Endothelial cell (in vitro differentiated cells): ENCODE measurements around the gene CLEC17A. TPM values are rescaled to one million over a fixed set of nuclear protein-coding genes. Genes with fewer than 3 reads are reported as not detected.
"Not testable (repeated sequence)": the region's sequence is repeated elsewhere in the genome, so short reads cannot be mapped to it uniquely, and the experiment has no call there.

Source experiments
- DNase-seq: peaks from one replicate; pipeline ENCODE4 v3.0.0; 2021; ENCODE audit warnings: low spot score
- H3K27ac Mint-ChIP-seq: one replicate; pipeline ENCODE4 v1.8.0; 2021; ENCODE audit warnings: mixed read lengths, inconsistent platforms; ENCODE audit not compliant: unreplicated experiment
- H3K27me3 Mint-ChIP-seq: one replicate; pipeline ENCODE4 v1.8.0; 2021; ENCODE audit warnings: mild to moderate bottlenecking, moderate library complexity, mixed read lengths, inconsistent platforms; ENCODE audit not compliant: unreplicated experiment
- H3K36me3 Mint-ChIP-seq: one replicate; pipeline ENCODE4 v1.8.0; 2021; ENCODE audit warnings: mild to moderate bottlenecking, low read depth, mixed read lengths, inconsistent platforms; ENCODE audit not compliant: unreplicated experiment
- H3K4me1 Mint-ChIP-seq: one replicate; pipeline ENCODE4 v1.8.0; 2021; ENCODE audit warnings: mild to moderate bottlenecking, mixed read lengths, inconsistent platforms; ENCODE audit not compliant: unreplicated experiment
- H3K4me3 Mint-ChIP-seq: one replicate; pipeline ENCODE4 v1.8.0; 2021; ENCODE audit warnings: mild to moderate bottlenecking, mixed read lengths, inconsistent platforms; ENCODE audit not compliant: unreplicated experiment
- H3K9me3 Mint-ChIP-seq: one replicate; pipeline ENCODE4 v1.8.0; 2021; ENCODE audit warnings: mixed read lengths, inconsistent platforms; ENCODE audit not compliant: unreplicated experiment
- CTCF ChIP-seq: fragments of 200-600 bp; sonication (generic); IDR thresholded peaks from one replicate; pipeline ENCODE4 v1.5.0; 2021; ENCODE audit warnings: antibody characterized with exemption; ENCODE audit not compliant: unreplicated experiment
- total RNA-seq: library from RNA; stranded (reverse); fragmentation: NEBNext Ultra II Directional; extraction: Animal tissue kit (Norgen Biotek cat#: 25700); gene quantifications from one replicate; pipeline ENCODE4 v1.2.1, GENCODE V29; 2021; ENCODE audit not compliant: unreplicated experiment

CLEC17A gene
- total RNA-seq, 1 donor from 2014 or later, result not detected

- DNase-seq, result no peak
- Mint-ChIP-seq H3K4me1 (no peaks in the 10 kb centered on the region), H3K27ac (no peak overlapping the region), H3K36me3 (no peaks in the 10 kb centered on the region), H3K27me3 (peaks cover 2% of the 10 kb centered on the region), H3K9me3 (peaks cover 16% of the 10 kb centered on the region), H3K4me3 (no peak overlapping the region)
- TF ChIP-seq CTCF, result no peak
Measured at GRCh38 chr19:14603990-14604387, 21.1 kb downstream of the CLEC17A start.

GRCh38 chr19:14606627-14607026 is 23.7 kb downstream of the CLEC17A start:
- Mint-ChIP-seq H3K9me3 (peaks cover 12% of the 10 kb centered on the region), H3K36me3 (peaks cover 4% of the 10 kb centered on the region), H3K27me3 (peaks cover 2% of the 10 kb centered on the region), H3K27ac (no peak overlapping the region), H3K4me1 (no peaks in the 10 kb centered on the region), H3K4me3 (no peak overlapping the region)
- DNase-seq, result no peak
- TF ChIP-seq CTCF, result no peak

GRCh38 chr19:14611051-14611450 is 28.2 kb downstream of the CLEC17A start:
- Mint-ChIP-seq H3K4me1 (no peaks in the 10 kb centered on the region), H3K27ac (no peak overlapping the region), H3K9me3 (peaks cover 6% of the 10 kb centered on the region), H3K36me3 (peaks cover 4% of the 10 kb centered on the region), H3K4me3 (no peak overlapping the region), H3K27me3 (peaks cover 4% of the 10 kb centered on the region)
- TF ChIP-seq CTCF, result no peak
- DNase-seq, result no peak

- H3K4me1 Mint-ChIP-seq, H3K27me3 Mint-ChIP-seq, H3K36me3 Mint-ChIP-seq, H3K9me3 Mint-ChIP-seq, H3K27ac Mint-ChIP-seq, H3K4me3 Mint-ChIP-seq, DNase-seq: not testable (repeated sequence)
Measured at GRCh38 chr19:14612242-14612641, 29.4 kb downstream of the CLEC17A start.

- H3K9me3 Mint-ChIP-seq, result peaks cover 8% of the 10 kb centered on the region
- H3K27ac Mint-ChIP-seq, result no peak overlapping the region
- TF ChIP-seq CTCF, result no peak
- peaks cover 4% of the 10 kb centered on the region for H3K36me3 Mint-ChIP-seq
- no peak overlapping the region for H3K4me3 Mint-ChIP-seq
- H3K27me3 Mint-ChIP-seq, result peaks cover 5% of the 10 kb centered on the region
- H3K4me1 Mint-ChIP-seq, result no peaks in the 10 kb centered on the region
- DNase-seq, result no peak
Measured at GRCh38 chr19:14612657-14613056, 29.8 kb downstream of the CLEC17A start.

- H3K4me1 Mint-ChIP-seq, DNase-seq, H3K27me3 Mint-ChIP-seq, H3K36me3 Mint-ChIP-seq, H3K27ac Mint-ChIP-seq, H3K9me3 Mint-ChIP-seq, H3K4me3 Mint-ChIP-seq: not testable (repeated sequence)
Measured at GRCh38 chr19:14613399-14614098, 30.7 kb downstream of the CLEC17A start.
